Measurements from ENCODE around the gene SKAP1.

DNA sequence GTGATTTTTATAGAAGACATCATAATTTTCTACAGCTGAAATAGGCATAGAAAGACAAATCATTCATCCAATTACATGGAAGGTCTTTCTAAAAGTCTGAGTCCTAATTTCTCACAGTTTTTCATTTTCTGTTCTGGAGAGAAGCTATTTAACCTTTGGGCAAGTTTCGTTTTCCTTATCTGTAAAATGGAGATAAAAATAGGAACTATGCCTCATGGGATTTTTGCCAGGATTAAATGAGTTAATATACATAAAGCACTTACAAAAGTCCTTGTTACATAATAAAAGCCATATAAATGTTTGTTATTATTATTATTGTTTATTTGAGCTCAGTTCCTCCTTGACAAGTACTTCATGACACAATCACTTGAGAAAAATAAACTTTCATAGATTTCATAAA, 121.4 kb downstream of the SKAP1 start:
- no peak for TF ChIP-seq POLR2AphosphoS5 (IDR thresholded peaks at IDR 0.05)
- TF ChIP-seq POLR2A (IDR thresholded peaks at IDR 0.05), result no peak

Measured in gastroesophageal sphincter (tissue), 2 donors.